HG03039 (cell line): ENCODE measurements around the gene UGT1A3.

Source experiments
- ATAC-seq: cut with Tn5 transposase; IDR thresholded peaks from one replicate; pipeline ENCODE4 v1.9.1; 2021; ENCODE audit warnings: mild to moderate bottlenecking, moderate library complexity; ENCODE audit not compliant: unreplicated experiment

Gene UGT1A3

DNA sequence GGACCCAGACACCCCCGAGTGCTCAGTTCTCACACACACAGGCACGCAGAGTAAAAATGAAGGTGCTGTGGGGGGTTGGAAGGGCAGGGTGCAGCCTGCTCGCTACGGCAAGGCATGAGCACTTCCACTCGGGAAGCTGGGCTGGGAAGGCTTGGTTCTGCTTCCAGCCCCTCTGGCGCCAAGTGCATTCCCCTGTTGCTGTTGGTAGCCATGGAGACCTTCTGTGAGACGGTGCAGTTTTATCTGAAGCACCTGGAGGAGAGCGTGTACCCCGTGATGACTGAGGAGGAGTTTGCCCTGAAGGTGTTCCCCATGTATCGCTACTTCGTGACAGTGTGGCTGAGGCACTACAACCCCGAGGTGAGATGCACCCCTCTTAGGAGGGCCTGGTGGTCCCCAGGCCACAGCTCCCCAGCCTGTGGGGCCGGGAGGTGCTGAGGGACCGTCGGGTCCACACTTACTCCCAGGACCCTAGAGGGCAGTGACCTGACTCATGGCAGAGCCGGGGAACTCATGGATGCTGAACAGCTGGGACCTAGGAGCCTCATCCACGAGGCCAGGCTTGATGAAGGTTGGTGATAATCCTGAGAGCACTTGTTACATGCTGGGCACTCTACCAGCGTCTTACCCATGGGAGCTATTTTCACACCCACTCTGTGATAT is 64.8 kb downstream of the UGT1A3 start:
- ATAC-seq = no peak

DNA sequence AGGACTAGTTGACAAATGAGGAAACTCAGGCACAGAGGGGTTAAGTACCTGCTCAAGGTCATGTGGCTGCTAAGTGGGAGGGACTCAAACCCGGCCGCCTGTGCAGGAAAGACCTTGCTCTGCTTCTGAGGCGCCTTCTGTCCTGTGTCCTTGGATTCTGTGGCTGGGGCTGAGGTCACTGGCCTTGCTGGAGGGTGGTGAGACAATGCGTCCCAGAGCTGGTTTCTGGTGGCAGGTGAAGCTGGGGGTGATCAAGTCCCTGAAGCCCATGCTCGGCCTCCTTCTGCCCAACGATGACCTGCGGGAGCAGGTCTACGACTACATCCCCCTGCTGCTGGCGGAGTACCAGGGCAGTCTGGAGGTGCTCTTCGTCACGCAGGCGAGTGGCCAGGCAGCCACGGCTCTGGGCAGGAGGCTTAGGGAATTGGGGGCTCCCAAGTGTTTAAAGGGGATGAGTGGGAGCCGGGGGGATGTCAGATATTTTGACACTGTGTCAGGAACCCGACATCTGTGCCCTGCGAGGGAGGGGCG is 65.4 kb downstream of the UGT1A3 start:
- no peak for ATAC-seq

DNA sequence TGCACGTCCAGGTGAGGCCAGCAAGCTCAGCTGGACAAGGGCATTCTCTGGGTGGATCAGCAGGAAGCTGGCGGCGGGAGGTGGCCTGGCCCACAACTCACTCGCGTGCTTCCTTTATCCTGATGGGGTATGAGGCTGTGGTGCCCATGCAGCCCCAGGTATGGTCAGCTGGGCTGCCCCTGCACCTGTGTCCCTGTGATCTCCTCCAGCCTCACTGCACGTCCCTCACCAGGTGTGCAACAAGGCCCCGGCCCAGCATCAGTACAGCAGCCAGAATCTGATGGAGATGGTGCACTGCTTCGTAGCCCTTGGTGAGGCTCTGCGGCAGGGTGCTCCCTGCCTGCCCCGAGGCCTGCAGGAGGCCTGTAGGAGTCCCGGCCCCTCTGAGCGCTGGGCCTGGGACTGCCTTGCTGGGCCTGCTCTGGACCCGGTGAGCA is 66.9 kb downstream of the UGT1A3 start:
- ATAC-seq = no peak

DNA sequence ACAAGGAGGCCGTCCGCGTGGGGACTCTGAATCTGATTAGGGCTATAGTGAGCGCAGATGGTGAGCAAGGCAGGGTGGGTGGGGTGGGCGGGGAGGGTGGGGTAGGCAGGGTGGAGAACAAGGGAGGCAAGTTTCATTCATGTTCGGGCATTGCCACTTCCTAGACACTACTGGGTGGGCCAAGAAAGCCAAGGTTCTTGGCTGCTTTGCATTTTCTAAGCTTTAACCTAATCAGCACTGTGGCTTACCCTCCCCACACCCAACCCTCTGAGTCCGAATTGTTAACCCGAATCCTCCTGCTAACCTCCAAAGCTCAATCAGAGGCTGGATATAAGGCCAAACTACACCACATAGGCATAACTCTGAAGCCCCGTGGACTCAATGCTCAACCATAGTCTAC is 67.4 kb downstream of the UGT1A3 start:
- no peak for ATAC-seq

DNA sequence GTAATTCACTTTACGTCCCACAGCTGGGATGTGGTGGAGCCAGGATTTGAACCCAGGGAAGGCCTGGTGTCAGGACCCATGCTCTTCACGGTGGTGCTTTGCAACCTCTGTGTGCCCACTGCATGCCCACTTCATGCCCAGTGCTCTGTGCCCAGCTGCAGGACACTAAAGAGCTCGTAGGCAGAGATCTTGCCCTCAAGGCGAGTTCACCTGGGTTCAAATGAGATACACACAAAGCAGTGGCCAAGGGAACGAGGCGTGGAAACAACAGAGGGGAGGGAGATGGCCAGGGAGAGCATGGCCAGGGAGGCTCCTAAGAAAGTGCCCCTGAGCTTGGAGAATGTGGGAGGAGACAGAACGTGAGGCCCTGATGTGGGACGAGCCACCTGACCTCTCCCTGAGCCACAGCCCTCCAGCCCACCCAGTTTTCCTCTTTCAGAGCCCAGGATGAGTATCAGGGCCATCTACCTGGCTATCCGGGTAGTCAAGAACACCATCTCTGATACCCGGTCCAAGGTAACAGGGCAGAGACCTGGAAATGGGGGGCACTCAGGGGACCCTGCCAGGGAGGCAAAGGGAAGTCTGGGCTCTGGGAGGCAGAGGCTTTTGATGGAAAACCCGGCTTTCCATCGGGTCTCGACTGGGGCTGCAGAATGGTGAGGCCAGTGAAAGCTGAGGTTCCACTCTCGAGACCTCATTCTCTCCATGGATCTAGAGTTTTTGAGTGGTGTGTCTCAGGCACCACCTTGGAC is 69.7 kb downstream of the UGT1A3 start:
- ATAC-seq = no peak

DNA sequence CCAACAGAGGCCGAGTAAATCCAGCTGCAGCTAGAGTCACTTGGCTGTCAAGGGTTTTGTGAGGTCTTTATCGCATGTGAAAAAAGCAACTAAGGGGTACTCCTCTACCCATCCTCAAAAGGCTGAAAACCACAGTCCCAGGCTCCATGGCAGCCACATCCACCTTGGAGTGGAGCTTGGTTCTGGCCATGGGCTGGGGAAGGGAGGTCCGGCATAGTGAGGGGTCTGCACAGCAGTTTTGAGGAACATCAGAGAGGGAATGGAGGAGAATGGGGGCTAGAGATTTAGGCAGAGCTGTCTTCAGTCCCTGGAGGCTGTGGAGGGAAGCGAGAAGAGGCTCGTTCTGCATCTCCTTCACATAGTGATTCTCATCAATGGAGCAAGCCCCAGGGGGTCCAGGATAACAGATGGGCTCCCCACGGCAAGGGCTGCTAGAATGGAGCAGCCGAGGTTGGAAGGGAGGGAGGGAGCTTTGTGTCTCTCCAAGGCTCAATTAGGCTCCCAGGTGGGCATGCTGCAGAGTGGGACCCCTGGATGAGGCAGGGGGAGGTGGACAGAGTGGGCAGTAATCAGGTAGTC is 70.3 kb downstream of the UGT1A3 start:
- ATAC-seq = no peak

DNA sequence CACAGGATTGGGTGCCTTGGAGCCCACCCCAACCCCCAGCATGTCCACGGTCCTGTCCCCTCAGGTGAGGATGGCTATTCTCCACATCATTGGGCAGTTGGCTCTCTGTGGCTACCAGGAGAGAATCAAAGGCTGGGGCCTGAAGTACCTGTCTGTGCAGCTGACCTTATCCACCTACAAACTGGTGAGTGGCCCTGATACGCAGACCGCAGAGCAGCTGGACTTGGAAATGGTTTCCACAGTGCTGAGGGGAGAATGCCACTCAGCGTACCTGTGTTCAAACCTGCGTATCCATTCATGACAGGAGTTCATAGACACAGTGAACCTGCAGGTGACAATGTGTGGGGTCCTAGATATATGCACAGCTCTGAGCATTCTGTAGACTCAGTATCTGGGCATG is 70.9 kb downstream of the UGT1A3 start:
- no peak for ATAC-seq

DNA sequence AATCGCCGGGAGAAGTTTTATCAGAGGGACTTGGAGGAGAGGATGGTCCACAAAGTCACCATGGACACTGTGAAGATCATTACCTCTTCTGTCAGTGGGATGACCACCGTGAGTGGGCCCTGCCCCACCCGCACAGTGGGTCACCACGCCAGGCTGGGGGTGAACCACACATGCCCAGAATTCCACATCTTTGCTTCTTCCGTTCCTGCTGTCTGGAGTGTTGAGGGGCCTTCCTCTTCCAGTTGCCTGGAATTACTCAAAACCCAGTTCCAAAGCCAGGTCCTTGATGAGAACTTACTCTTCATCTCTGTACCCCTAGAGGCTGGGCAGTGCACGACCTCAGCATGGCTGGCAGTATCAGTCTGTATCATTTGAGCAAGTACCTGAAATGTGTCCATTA is 71.4 kb downstream of the UGT1A3 start:
- no peak for ATAC-seq

DNA sequence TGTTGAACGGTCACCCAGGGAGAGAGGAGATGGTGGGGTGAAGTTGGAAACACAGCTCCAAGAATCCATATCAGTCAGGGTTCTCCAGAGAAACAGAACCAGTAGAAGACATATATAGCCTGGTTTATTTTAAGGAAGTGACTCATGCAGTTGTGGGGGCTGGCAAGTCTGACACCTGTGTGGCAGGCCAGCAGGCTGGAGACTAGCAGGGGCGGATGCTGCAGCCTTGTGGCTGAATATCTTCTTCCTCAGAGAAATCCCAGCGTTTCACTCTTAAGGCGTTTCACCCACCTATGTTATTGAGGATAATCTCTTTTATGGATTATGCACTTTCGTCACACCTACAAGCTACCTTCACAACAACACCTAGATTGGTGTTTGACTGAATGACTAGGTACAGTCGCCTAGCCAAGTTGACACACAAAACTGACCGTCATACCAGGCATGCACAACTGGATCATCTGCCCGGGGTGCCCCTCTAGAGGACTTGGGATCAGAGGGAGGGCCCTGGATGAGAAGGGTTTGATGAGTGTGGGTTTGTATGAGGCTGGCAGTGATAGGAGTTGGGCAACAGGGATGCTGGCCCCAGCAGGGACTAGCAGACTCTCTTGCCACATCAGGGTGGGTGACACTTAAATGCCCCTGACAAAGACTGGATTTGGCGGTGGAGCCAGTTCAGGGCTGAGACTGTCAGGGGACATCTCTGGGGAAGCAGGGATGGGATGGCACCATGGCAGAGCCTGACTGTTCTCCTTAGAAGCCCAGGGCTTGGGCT is 72.7 kb downstream of the UGT1A3 start:
- no peak for ATAC-seq

DNA sequence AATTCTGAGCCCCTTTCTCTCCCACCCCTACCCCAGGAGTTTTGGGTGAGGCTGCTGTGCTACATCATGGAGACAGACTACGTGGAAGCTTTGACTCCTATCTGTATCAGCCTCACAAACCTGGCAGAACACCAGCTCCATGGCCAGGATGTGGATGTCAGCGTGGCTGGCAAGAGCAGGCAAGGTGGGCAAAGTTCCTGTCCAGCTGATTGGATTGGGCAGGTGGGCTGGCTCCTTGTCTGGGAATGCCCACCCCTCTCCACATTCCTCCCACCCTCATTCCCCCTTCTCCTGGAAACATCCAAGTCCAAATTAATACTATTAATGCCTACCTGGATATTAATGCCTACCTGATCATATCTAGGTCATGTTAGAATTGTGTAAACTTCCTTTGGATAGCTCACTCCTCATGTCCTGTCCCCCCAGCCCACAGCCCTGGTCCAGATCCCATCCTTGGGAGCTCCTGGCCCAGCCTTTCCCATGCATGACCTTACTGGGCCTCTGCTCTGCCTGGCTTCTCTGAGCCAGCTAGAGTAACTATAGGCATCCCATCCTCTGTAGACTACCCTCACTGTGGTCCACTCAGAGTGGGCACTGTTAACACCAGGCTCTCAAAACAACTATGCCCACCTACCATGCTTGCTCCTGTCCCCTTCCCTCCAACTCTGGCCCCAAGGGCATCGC is 73.4 kb downstream of the UGT1A3 start:
- ATAC-seq = no peak

DNA sequence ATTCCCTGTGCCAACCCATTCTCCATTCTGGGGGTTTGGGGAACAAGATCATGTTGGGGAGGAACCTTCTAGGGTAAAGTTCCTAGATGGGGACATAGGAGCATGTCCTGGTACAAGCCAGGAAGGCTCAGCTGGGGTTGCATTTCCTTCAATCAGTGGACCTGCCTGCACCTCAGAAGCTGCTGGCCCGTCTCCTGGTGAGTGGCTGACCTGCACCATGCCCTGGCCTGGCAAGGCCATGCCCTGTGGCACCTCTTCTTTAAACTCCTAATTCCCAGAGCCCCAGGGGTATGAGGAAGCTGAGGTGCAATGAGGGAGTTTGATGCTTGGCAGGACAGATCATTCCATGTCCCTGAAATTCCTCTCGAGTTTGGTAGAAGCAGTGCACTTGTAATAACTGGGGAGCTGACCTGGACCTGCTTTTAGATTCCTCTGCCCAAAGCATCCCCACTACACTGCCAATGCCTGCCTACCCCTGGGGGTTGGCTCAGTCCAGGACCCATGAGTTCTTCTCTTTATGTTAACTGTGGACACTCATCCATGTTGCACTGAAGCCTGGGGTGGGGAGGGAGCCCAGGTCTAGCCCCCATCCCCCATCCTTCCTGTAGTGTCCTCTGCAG is 74.6 kb downstream of the UGT1A3 start:
- ATAC-seq = no peak

DNA sequence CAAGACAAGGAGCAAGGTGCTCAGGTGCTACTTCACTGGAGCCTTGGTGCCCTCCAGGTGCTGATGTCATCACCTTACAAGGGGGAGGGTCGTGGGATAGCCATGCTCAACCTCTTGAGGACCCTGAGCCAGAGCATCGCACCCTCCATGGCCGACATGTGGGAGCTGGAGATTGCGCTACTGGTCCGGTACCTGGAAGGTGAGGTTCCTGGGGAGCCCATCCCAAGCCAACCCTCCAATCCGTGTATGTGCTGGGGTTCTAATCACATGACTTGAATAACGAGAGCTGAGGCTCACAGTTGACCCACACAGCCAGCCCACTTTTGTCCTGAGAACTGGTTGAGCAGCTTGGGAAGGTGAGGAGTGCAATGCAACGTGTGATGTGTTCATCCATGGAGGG is 75.2 kb downstream of the UGT1A3 start:
- ATAC-seq = no peak

DNA sequence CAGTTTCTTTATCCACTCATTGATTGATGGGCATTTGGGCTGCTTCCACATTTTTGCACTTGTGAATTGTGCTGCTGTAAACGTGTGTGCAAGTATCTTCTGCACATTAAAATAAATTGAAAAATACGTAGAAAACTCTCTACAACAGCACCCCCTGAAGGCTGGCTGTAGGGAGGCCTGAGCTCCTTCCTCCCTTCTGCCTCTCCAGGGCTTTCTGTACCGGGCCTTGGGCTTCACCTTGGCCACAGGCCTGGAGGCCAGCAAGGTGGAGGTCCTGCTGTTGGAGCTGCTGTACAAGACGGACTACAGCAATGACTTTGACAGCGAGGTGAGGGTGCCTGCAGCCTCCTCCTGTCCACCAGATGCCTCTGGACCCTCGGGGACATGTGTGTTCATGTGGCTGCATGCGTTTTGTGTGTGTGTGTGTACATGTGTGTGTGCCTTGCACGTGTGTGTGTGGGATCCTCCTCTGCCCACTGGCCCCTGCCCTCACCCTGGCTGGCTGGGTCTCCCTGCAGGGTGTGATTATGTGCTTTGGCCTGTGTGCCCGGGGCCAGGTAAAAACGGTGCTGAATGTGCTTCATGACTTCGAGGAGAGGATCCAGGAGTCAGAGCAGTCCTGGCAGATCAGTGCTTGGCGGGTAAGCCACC is 78.5 kb downstream of the UGT1A3 start:
- no peak for ATAC-seq

DNA sequence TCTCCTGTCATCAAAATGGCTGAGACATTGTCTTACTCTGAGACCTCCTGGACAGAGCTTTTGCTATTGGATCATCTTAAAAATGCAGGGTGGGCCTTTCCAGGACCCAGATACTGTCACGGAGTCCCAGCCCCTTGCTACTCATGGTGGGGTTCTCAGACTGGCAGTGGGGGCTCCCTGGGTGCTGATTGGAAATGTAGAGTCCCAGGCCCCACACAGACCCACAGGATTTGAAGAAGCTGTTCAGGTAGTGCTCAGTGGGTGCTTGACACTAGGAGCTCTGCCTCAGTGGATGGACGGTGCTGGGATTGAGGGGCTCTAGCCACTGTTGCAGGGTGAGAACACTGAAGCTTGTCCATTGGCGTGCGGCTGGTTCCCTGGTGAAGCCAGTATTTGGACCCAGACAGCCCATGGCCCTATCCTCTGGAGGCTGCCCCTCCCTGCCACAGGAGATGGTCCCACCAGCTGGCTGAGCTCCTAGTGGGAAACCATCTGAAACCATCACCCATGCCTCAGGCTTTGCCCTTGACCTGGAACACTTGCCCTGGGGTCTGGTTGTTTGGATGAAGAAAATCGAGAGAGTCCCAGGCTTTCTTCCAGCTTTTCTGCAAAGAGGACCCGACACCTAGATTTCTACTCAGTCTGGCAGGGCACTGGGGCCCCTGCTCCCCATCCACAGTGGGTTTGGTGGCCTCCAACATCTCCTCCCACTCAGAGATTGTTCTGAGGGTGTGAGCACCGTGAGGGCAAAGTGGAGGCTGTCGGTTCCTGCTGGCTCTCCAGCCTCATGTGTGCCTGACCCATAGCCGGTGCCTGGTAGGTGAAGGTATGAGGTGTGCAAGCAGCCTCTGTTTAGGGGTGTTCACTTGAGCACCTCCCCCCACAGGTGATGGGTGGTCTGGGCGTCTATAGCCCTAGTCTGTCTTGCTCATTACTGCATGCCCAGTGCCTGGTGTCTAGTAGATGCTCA is 79.4 kb downstream of the UGT1A3 start:
- ATAC-seq = no peak

DNA sequence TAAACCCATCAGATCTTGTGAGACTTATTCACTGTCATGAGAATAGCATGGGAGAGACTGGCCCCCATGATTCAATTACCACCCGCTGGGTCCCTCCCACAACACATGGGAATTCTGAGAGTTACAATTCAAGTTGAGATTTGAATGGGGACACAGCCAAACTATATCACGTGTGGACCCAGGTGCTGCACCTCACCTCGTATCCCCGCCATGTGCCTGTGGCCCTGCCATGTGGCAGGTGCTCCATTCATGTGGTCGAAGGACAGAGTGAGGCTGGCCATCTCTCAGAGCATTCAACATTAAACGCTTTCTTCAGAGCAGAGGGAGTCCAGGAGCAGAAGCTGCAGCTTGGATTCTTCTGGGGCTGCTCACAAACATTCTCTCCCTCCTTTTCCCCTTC is 81.5 kb downstream of the UGT1A3 start:
- no peak for ATAC-seq

DNA sequence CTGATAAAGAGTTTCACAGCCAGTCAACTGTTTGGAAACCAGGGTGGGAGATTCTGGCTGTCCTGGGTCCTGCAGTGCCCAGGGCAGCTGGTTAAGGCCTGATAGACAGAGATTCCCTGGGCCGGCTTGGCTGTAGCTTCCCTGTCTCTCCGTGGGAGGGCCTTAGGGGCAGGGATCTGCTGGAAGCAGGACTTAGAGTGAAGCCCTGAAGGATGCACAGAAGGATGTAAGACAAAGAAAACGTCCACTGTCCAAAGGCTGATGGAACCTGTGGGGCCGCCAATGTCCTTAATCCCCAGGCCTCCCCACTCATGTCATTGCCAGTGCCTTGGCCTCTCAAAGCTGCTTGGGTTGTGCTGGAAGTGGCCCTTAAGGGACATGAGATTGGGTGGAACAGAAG is 82.2 kb downstream of the UGT1A3 start:
- no peak for ATAC-seq

DNA sequence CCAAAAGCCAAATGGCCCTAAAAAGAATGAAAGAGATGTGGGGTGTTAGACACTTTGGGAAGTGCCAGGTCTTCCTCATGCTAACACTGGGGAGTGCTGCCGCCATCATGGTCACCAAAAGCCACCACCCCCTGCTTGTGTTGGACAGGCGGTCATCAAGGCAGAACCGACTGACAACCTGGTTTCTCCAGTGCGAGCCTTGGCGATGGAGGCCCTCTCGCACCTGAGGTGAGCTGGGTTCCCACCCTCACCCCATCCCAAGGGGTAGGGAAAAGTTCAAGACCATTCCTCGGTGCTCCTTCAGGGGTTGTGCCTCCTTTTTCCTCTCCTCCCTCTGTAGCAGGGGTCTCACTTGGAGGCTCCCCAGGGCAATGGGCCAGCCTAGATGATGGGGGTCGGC is 82.9 kb downstream of the UGT1A3 start:
- no peak for ATAC-seq

DNA sequence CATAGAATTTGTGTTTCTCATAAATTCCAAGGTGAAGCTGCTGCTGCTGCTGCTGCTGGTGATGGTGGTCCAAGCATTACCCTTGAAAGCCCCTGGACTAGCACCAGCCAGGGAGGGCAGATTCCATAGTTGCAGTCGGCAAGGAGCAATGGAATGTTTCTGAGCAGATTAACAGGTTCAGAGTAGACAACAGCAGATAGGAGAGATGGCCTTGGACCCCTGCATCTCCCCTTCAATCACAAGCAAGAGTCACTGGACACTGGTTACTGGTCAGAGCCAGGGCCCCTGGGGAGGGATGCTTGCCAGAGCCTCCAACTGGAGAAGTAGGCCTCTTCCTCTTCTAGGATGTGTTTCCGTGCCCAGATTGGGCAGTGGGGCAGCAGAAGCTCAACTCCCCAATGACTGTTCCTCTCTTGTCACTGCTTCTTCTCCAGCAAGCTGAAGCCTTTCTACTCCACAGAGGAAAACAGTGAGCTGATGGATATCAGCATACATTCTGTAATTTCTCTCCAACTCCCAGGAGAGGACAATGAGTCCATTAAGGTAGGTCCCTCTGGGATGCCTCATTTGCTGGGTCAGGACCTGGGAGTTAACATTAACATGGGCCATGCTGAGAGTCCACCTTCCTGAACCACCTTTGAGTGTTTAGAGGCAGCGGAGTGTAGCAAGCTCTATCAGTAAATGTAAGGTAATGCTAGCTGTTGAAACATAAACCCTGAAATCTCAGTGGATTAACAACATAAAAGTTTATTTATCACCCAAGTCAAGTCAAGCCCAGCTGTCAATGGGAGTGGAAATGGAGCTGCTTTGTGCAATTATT is 84.6 kb downstream of the UGT1A3 start:
- no peak for ATAC-seq
